Measurements from ENCODE around the gene ERG28. TPM values are rescaled to one million over a fixed set of nuclear protein-coding genes. Genes with fewer than 3 reads are reported as not detected.

Gene ERG28
- total RNA-seq, 3 donors from 2014 or later (not counting 1 experiment from before 2014, with no cell fraction given) = 10.5 to 11.1 (median 10.9) TPM

DNA sequence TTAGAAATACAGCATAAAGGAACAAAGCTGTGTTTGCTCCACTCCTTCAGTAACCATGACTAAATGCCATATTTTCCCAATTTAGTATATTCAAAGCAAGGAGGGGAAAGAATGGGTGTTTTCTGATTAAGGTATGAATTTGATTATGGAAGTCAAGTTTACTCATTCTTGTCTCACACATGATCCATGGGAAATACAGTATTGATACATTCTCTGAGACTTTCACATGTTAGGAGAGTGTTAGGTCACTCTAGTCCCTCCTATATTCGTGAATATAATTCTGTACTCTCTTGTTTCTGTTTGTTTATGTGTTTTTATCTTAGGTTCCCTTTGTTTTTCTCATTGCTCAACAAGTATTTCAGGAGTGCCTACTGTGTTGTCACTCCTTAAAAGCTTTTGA, 42.8 kb upstream of the ERG28 start:
- no peak overlapping the region for H3K27ac Mint-ChIP-seq
- WGBS (ENCODE audit: insufficient coverage) = no CpG with 5 or more reads among the region's 1 CpG
- ATAC-seq (no peak), DNase-seq (no peak)
- TF ChIP-seq, protein P1, sequence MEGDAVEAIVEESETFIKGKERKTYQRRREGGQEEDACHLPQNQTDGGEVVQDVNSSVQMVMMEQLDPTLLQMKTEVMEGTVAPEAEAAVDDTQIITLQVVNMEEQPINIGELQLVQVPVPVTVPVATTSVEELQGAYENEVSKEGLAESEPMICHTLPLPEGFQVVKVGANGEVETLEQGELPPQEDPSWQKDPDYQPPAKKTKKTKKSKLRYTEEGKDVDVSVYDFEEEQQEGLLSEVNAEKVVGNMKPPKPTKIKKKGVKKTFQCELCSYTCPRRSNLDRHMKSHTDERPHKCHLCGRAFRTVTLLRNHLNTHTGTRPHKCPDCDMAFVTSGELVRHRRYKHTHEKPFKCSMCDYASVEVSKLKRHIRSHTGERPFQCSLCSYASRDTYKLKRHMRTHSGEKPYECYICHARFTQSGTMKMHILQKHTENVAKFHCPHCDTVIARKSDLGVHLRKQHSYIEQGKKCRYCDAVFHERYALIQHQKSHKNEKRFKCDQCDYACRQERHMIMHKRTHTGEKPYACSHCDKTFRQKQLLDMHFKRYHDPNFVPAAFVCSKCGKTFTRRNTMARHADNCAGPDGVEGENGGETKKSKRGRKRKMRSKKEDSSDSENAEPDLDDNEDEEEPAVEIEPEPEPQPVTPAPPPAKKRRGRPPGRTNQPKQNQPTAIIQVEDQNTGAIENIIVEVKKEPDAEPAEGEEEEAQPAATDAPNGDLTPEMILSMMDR (IDR thresholded peaks at IDR 0.05) = no peak
- Histone ChIP-seq H3K27ac (ENCODE audit: low read length) (no peak overlapping the region), H3K9me3 (ENCODE audit: control insufficient read depth, insufficient read depth, low read length) (no peaks in the 10 kb centered on the region), H3K4me1 (ENCODE audit: control insufficient read depth, insufficient read depth, low read length) (no peaks in the 10 kb centered on the region), H3K27me3 (ENCODE audit: control insufficient read depth, insufficient read depth, low read length) (no peaks in the 10 kb centered on the region), H3K4me3 (ENCODE audit: low read length) (no peak overlapping the region), H3K36me3 (ENCODE audit: control insufficient read depth, insufficient read depth, low read length) (peaks cover 17% of the 10 kb centered on the region)
- intact Hi-C loops (cut with micrococcal nuclease) = no loop called here
- H3K4me3 Mint-ChIP-seq = no peak overlapping the region
- no peaks in the 10 kb centered on the region for H3K9me3 Mint-ChIP-seq
- H3K27me3 Mint-ChIP-seq (ENCODE audit: low read depth in 2 of 2) = no peaks in the 10 kb centered on the region
- no peaks in the 10 kb centered on the region for H3K4me1 Mint-ChIP-seq
- H3K36me3 Mint-ChIP-seq = peaks cover 7% of the 10 kb centered on the region

DNA sequence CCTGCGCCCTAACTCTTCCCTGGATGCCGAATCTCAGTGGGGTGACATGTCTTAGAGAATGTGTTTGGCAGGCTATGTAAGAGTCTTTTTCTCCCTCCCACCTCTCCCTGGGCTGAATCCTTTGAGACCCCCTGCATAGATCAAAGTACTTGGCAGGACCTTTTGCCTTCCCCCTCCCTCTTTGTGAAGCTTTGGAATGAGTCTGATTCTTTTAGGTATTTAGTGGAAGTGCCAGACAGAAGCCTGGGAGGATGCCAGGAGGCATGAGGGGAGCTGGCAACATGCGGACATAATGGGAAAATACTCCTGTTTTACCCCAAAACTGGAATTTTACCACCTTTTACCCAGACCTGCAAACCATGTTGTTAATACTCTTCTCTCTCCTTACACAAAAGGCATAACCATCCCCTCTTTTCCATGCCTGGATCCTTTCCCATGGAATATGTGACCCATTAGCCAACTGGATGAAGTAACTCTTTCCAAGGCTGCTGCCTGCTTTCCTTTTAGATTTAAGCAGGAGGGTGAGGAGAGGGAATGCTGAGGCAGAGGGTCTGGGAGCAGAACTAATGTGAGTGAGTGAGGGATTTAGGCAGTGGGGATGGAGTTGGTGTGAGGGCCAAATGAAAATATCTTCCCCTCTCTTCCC, 42.1 kb upstream of the ERG28 start:
- 94% methylated on average over 1 of the region's 3 CpGs for WGBS (ENCODE audit: insufficient coverage)
- Histone ChIP-seq H3K9me3 (ENCODE audit: control insufficient read depth, insufficient read depth, low read length) (no peaks in the 10 kb centered on the region), H3K36me3 (ENCODE audit: control insufficient read depth, insufficient read depth, low read length) (peaks cover 16% of the 10 kb centered on the region), H3K27ac (ENCODE audit: low read length) (no peak overlapping the region), H3K4me3 (ENCODE audit: low read length) (no peak overlapping the region), H3K27me3 (ENCODE audit: control insufficient read depth, insufficient read depth, low read length) (no peaks in the 10 kb centered on the region), H3K4me1 (ENCODE audit: control insufficient read depth, insufficient read depth, low read length) (no peaks in the 10 kb centered on the region)
- no peaks in the 10 kb centered on the region for H3K27me3 Mint-ChIP-seq (ENCODE audit: low read depth in 2 of 2)
- intact Hi-C loops (cut with micrococcal nuclease) = no loop called here
- no peaks in the 10 kb centered on the region for H3K9me3 Mint-ChIP-seq
- no peaks in the 10 kb centered on the region for H3K4me1 Mint-ChIP-seq
- ATAC-seq = no peak
- no peak overlapping the region for H3K27ac Mint-ChIP-seq
- H3K36me3 Mint-ChIP-seq = peaks cover 7% of the 10 kb centered on the region
- no peak for DNase-seq
- no peak overlapping the region for H3K4me3 Mint-ChIP-seq
- TF ChIP-seq, protein P1 (IDR thresholded peaks at IDR 0.05) = no peak

DNA sequence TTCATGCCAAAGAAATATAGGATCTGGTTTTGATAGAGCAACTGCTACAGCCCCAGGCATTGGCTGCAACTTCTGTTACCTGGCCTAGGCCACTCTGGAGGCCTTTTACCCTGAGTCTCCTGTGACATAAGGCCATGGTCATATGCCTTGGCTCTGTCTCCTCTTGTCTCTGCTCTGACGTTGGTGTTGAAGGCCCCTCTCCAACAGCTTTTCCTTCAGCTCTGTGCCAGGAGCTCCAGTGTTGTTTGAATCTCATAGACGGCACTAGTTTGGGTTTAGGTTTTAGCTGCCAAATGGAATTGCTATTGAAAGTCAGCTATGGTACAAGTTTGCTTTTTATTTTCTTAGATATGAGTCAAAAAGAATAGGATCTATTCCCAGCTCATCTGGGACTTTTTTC, 41.4 kb upstream of the ERG28 start:
- Histone ChIP-seq H3K9me3 (ENCODE audit: control insufficient read depth, insufficient read depth, low read length) (no peaks in the 10 kb centered on the region), H3K36me3 (ENCODE audit: control insufficient read depth, insufficient read depth, low read length) (peaks cover 15% of the 10 kb centered on the region), H3K27ac (ENCODE audit: low read length) (no peak overlapping the region), H3K27me3 (ENCODE audit: control insufficient read depth, insufficient read depth, low read length) (no peaks in the 10 kb centered on the region), H3K4me1 (ENCODE audit: control insufficient read depth, insufficient read depth, low read length) (no peaks in the 10 kb centered on the region), H3K4me3 (ENCODE audit: low read length) (no peak overlapping the region)
- Mint-ChIP-seq H3K4me3 (no peak overlapping the region), H3K9me3 (no peaks in the 10 kb centered on the region), H3K36me3 (peaks cover 7% of the 10 kb centered on the region), H3K4me1 (no peaks in the 10 kb centered on the region), H3K27ac (no peak overlapping the region), H3K27me3 (ENCODE audit: low read depth in 2 of 2) (no peaks in the 10 kb centered on the region)
- intact Hi-C loops (cut with micrococcal nuclease) = no loop called here
- ATAC-seq (no peak), DNase-seq (no peak)
- WGBS (ENCODE audit: insufficient coverage) = 93% methylated on average over 2 of the region's 2 CpGs
- TF ChIP-seq, protein P1 (IDR thresholded peaks at IDR 0.05) = no peak

DNA sequence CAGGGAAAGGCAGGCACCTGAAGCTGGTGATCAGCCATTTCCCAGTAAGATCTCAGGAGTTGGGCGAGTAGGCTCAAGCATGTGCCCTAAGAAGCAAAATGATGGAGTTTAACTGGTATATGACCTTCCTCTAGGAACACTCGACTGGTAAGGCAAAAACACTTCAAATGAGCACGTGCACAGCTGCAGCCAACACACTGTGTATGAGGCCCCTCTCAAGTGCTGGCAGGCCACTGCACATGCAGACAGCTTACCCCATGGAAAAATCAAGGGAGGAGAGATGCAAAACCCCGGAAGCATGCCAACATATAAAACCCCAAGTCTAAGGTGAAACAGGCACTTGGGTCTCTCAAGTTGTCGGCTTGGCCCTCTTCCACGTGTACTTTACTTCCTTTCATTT, 39.6 kb upstream of the ERG28 start:
- Mint-ChIP-seq H3K27ac (no peak overlapping the region), H3K27me3 (ENCODE audit: low read depth in 2 of 2) (no peaks in the 10 kb centered on the region), H3K4me3 (no peak overlapping the region), H3K9me3 (no peaks in the 10 kb centered on the region), H3K4me1 (no peaks in the 10 kb centered on the region), H3K36me3 (peaks cover 7% of the 10 kb centered on the region)
- Histone ChIP-seq H3K9me3 (ENCODE audit: control insufficient read depth, insufficient read depth, low read length) (no peaks in the 10 kb centered on the region), H3K4me1 (ENCODE audit: control insufficient read depth, insufficient read depth, low read length) (no peaks in the 10 kb centered on the region), H3K27me3 (ENCODE audit: control insufficient read depth, insufficient read depth, low read length) (no peaks in the 10 kb centered on the region), H3K36me3 (ENCODE audit: control insufficient read depth, insufficient read depth, low read length) (peaks cover 15% of the 10 kb centered on the region), H3K4me3 (ENCODE audit: low read length) (no peak overlapping the region), H3K27ac (ENCODE audit: low read length) (no peak overlapping the region)
- 97% methylated on average over 6 of the region's 6 CpGs for WGBS (ENCODE audit: insufficient coverage)
- DNase-seq (no peak), ATAC-seq (no peak)
- TF ChIP-seq, protein P1 (IDR thresholded peaks at IDR 0.05) = no peak
- intact Hi-C loops (cut with micrococcal nuclease) = no loop called here
